GM18858 (cell line): ENCODE data around the gene HTRA3.

Experiments used
- ATAC-seq: cut with Tn5 transposase; IDR thresholded peaks from one replicate; pipeline ENCODE4 v1.9.1; 2021; ENCODE audit not compliant: unreplicated experiment

HTRA3 gene

DNA sequence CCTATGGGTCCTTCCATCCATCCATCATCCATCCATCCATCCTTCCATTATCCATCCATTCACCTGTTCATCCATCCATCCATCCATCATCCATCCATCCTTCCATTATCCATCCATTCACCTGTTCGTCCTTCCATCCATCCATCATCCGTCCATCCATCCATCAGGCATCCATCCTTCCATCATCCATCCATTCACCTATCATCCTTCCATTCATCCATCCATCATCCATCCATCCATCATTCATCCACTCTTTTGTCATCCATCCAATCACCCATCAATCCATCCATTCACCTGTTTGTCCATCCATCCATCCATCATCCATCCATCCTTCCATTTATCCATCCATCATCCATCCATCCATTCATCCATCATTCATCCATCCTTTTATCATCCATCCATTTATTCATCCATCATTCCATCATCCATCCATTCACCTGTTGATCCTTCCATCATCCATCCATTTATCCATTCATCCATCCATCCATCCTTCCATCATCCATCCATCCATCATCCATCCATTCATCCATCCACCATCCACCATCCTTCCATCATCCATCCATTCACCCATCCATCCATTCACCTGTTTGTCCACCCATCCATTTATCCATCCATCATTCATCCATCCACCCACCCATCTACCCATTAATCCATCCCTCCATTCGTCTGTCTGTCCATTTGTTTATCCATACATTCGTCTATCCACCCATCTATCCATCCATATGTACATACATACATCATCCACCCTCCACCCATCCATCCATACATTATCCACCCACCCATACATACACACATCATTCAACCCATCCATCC, 35.7 kb upstream of the HTRA3 start:
- no peak for ATAC-seq

DNA sequence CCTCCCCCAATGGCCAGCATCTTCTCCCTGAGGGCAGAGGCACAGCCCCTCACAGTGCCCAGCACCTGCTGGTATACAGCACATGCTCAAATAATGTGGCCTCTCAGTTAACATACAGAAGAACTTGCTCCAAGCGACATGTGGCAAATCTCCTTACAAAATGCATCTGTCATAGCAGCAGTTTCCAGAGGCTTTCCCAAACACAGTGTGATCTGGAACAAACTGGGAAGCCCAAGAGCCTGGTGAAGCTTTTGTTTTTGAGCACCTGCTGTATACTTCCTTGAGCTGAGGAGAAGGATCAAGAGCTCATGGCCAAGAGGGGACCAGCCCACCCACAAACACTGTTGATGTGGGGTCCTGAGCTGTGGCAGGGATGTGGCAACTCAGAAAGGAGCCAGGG, 34.8 kb upstream of the HTRA3 start:
- ATAC-seq: no peak

DNA sequence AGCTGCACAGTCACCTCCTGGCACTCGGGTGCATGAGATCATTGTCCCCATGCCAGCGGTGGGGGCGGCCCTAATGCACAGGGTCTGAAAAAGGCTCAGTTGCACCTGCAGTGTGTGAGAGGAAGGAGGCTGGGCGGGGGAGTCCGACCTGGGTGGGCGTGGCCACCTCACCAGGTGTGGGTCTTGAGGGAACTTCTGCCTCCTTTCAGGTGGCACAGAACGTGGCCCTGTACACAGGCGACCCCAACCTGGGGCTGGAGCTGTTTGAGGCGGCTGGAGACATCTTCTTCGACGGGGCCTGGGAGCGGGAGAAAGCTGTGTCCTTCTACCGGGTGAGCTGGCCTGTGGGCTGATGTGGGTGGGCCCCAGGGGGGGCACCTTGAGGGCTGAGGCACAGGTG, 34.3 kb upstream of the HTRA3 start:
- ATAC-seq: no peak

DNA sequence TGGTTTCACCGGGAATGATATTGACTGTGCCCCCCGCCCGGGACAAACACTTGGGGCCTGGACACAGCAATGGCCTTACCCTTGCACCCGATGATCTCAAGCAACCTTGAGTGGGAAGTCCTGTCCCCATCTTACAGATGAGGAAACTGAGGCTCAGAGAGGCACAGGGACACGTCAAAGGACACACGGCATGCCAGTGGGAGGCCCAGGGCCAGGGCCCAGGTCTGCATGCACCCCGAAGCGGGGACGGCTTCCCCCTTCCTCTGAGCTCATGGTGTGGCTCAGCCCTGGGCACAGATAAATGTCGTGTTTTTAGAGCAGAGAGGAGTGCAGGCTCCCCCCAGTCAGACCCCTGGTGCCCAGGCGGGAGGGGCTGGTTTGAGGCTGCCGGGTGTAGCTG, 33.9 kb upstream of the HTRA3 start:
- ATAC-seq: no peak

DNA sequence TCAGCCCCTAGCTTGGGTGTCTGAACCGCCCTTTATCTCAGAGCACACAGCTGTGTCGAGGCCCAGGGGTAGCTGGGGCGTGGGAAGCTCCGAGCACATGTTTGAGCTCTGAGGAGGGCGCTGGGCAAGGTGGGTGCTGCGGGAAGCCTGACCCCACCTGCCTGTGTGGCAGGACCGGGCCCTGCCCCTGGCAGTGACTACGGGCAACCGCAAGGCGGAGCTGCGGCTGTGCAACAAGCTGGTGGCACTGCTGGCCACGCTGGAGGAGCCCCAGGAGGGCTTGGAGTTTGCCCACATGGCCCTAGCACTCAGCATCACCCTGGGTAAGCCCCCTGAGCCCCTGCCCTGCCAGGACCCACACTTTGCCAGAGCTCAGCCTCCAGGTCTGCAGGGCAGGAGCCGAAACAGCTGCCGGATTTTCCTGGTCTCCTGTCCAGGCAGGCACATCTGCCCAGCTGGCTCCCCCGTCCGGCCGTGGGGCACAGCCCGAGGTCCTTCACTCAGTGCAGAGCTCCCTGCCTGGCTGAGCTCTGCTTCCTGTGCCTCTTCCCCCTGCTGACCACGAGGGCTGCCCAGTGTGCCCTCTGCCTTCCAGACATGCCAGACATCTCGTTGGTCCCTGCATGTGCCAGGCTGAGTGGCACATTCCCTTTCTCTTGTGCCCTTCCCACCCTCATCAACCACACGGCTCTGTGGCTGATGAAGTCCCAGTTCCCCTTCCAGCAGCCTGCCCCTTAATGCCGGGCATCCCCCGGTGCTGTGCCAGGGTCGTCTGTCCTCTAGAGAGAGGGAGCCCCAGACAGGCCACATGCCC, 33.2 kb upstream of the HTRA3 start:
- ATAC-seq: no peak

DNA sequence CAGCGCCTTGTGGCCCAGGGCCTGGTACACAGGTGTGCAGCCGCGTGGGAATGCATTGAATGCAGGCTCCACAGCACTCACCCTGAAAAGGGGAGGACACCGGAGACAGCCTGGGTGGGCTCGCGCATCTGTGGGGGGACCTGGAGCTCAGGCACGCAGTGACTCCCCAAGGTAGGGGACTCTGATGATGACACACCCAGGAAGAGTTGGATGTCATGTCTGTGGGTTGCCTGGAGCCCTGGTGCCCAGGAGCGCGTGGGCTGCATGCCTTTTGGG, 32.7 kb upstream of the HTRA3 start:
- no peak for ATAC-seq

DNA sequence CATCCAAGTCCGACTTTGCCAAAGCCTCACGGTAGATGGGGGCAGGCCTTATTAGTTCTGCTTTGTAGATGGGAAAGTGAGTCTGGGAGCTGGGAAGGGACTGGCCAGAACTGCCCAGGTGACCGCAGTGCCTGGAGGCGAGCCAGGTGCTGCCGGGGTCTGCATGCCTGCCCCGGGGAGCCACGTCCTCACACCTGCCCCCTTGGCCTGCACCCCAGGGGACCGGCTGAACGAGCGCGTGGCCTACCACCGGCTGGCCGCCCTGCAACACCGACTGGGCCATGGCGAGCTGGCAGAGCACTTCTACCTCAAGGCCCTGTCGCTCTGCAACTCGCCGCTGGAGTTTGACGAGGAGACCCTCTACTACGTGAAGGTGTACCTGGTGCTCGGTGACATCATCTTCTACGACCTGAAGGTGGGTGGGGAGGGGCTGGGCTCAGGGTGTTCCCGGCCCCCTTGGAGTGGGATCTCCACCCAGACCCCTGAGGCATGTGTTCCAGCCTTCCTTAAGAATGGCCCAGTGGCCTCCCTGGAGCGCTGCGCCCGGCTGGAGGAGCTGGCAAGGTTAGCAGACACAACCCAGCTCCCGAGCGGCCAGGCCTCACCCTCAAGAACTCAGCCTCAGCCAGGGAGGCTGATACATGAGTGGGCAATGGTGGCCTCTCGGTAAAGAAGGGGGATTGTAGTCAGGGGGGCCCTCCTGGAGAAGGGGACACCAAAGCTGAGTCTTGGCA, 32.1 kb upstream of the HTRA3 start:
- no peak for ATAC-seq

DNA sequence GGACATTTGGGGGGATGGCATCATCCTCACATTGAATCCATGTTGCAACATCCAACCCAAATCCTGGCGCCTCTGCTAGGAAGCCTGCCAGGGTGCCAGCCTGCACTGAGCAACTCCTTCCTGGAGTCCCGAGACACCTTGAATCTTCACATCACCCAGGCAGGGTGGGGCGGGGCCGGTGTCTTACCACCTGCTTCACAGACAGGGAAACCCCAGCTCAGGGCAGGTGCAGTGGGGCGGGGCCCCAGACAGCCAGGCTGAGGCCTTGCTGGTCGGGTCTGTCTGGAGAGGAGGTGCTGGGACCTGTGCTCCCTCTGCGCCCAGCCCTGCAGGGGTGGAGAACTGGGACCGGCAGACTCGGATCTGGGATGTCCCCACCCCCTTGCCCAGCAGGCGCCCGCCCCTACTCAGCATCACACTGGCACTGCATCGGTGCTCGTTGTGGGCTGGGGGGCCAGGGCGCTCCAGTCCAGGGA, 31.5 kb upstream of the HTRA3 start:
- no peak for ATAC-seq

DNA sequence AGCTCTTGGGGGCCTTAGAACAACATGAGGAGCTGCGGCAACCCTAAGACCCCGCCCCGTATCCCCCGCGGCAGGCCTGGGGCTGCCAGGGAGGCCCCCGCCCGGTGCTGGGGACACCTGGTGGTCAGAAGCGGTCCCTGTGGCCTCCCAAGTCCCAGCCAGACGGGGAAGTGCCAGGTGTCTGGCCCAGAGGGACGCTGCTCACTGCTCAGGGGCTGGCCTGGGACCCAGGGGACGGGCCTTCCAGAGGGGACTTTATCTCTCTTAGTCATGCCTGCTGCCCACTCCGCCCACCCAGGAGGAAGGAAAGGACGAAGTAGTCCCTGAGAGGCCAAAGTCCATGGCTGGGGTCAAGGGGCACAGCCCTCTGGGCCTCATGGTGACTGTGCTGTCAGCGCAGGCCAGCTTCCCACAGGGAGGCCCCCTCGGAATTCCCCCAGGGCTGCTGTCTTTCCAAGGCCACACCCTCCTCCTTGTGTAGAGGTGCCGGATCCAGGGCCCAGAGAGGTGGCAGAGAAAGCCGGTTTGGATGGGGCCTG, 31.0 kb upstream of the HTRA3 start:
- ATAC-seq: no peak

DNA sequence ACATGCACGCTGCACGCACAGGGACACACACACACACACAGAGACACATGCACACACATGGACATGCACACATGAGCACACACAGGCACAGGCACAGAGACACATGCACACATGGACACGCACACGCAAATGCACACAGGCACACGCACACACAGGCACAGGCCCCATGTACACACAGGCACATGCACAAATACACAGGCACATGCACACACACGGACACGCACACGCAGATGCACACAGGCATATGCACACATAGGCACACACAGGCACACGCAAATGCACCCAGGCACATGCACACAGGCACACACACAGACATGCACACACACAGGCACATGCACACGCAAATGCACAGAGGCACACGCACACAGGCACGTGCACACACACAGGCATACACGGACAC, 30.3 kb upstream of the HTRA3 start:
- ATAC-seq: no peak

DNA sequence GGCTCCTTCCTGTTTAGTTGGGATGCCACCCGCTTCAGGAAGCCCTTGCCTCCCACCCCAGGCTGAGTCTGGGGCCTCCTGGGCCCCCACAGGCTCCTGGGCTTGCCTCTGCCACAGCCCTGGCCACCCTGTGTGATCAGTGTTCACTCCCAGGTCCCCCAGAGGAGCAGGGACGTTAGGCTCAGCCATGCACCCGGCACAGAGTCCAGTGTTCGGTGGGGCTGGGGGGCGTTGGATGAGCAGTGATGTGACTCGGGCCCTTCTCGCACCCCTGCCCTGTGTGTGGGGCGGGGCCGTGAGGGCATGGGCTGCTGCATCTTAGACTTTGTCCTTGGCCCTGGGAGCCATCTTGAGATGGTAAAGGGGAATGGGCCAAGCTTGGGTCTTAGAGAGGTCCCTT, 29.9 kb upstream of the HTRA3 start:
- no peak for ATAC-seq

DNA sequence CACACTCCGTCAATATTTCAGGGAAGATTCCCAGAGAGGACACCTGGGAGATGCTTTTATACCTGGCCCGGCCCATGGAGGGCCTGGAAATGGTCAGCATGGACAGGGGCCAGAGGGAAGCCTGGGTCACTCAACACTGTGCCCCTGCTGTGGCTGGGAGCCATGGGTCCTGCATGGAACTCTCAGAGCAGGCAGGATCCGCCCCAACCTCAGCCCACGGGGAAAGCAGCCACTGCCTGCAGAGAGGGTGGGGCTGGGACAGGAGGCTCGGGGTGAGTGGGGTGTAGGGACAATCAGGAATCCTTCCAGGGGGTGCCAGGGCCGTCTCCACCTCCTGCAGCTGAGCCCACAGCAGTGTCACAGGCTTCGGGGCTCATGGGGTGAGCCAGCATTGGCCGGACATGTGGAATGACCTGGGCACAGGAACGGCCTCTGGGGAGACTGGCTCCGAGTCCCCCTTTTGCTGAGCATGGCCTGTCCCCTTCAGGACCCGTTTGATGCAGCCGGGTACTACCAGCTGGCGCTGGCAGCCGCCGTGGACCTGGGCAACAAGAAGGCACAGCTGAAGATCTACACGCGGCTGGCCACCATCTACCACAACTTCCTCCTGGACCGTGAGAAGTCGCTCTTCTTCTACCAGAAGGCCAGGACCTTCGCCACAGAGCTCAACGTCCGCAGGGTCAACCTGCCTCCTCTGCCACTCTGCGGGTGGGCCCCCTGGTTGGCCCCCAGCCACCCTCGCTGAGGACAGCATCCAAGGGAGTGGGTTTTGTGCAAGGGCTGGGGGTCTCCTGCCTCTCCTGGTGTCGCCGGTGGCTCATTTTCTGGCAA, 29.1 kb upstream of the HTRA3 start:
- ATAC-seq: no peak

DNA sequence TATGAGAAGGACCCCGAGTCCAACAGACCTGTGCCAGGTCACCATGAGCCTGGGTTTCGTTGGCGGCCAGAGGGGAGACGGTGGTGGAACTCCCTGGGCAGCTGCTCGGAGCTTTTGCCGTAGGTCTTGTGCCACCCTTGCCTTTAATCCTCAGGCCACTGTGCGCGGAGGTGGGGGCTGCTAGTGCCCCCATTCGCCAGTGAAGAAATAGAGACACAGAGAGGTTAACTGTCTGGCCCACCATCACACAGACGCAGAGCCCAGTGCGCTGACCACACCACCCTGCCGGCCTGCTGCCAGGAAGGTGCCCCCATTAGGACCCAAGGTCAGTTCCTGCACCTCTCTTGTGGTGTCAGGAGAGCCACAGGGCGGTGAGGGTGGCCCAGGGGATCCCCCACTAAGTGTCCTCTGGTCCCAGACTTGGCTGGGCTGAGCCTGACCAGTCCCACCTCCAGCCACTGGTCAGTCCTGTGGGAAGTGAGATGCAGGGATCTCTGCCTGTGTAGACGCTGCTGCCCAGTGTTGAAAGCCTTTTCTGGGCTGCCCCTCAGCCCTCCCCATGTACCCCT, 28.3 kb upstream of the HTRA3 start:
- no peak for ATAC-seq

DNA sequence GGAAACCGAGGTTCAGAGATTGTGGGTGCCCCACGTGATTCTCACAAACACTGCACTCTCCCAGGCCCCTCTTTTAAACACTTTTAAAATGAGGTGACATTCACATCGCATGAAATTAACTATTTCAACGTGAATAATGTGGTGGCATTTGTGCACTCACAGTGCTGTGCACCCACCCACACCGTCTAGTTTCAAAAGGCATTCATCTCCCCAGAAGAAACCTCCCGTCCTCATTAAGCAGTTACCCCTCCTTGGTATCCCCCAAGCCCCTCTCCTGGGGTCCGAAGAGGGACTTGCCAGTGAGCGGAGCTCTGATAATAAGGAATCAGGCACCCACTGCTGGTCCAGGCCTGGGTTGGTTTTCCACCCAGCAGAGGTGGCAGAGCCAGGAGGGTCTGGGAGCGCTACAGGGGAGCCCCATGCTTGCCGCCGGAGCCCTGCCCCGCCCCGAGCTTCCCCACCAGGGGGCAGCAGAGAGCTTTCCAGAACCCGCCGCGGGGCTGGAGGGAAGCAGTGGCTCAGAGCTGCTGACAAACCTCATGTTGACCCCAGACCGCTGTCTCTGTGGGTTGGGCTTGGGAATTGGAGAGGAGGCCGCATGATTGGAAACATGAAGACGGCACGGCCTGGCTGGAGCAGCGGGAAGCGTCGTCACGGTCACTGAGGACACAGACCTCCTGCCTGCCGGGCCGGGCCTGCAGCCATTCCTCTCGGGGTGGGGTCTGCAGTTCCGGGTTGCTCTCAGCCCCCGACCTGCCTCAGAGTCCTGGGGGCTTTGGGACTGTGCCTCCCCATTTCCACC, 27.5 kb upstream of the HTRA3 start:
- ATAC-seq: peak; percentile 48

DNA sequence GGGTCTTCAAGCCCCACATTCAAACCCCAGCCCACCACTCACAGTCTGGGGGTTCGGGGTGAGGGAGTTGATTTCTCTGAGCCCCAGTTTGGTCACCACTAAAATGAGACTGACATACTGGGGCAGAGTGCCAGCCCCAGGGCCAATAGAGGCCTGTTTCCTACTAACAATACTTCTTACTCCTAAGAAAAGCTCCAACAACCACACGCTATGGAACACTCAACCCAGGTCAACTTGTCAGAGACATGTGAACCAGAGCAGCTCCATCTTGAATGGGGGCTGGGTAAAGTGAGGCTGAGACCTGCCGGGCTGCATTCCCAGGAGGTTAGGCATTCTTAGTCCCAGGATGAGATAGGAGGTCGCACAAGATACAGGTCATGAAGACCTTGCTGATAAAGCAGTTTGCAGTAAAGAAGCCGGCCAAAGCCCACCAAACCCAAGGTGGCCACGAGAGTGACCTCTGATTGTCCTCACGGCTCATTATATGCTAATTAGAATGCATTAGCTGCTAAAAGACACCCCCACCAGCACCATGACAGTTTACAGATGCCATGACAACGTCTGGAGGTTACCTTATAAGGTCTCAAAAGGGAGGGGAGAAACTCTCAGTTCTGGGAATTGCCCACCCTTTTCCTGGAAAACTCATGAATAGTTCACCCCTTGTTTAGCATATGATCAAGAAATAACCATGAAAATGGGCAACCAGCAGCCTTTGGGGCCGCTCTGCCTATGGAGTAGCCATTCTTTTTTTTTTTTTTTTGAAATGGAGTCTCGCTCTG, 26.6 kb upstream of the HTRA3 start:
- ATAC-seq: no peak

DNA sequence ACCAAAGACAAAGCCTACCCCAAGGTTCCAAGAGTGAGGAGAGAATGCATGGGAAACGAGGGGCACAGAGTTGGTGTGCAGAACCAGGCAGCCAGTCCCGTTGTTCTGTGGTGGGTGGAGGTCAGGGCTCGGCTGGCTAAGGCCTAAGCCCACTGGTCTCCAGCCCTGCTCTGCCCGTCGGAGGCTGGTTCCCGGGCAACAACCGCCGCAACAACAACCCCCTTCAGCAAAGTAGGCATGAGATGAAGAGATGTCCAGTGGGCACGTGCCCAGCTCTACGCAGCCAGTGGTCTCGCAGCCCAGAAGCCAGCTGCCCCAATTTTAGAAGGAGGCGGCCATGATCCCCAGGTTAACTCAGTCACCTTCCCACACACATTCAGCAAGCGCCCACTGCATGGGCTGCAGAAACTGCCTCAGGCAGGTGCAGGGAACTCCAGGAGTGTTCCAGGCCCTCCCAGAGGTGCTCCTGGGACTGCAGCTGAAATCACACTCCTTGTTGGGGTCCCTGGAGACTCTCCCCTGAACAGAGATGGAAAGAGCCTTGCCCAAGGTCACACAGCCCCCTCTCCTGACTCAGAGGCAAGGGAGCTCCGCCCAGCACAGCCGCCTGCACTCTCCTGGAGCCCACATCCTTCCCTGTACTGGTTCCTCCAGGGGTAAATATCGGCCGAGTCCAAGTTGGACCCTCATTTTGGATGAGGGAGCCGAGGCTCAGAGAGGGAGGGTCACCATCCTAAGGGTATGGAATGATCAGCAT, 25.4 kb upstream of the HTRA3 start:
- ATAC-seq: no peak

DNA sequence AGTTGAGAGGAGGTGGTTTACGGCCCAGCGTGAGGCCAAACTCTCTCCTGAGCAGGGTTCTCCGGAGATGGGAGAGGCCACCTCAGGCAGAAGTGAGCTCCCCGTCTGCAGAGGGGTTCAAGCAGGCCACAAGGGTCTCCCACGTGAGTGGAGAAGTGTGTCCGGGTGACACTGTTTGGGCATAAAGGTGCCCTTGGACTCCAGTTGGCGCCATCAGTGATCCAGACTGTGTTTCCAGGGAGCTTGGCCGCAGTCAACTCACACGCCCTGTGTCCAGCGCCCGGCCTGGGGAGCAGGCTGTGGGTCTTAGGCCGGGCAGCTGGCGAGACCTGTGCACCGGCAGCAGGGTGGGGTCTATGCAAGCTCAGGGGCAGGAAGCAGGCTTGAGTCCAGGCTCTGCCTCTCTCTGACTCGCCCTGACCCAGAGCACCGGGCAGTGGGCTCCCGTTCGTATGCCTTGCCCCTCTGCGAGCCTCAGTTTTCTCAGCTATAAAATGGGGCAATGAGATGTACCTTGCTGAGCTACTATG, 24.6 kb upstream of the HTRA3 start:
- no peak for ATAC-seq
